ENCODE data around the gene TRPM5.
A peak's percentile ranks its signal among the peaks of the same experiment; 100 is the strongest.

DNA sequence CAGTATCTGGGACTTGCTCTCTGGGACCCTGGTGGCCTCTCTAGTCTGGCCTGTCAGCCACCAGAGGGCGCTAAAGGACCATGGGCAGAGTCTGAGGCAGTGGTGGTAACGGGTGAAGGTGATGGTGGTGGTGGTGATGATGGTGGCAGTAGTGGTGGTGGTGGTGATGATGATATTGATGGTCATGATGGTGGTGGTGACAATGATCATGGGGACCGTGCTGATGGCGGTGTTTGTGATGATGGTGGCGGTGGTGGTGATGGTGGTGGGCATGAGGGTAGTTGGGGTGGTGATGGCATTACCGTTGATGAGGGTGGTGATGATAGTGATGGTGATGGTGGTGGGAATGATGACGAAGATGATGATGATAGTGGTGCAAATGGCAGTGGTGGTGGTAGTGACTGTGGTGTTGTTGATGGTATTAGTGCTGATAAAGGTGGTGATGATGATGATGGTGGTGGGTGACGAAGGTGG lies 16.0 kb downstream of the TRPM5 start:
- TF ChIP-seq ZNF239 (CRISPR knock-in tag; IDR thresholded peaks at IDR 0.05), result no peak
- TF ChIP-seq TEAD4 (IDR thresholded peaks at IDR 0.05; ENCODE audit: low read length), result no peak
- no peak for TF ChIP-seq TEAD4 (CRISPR knock-in tag; IDR thresholded peaks at IDR 0.05; ENCODE audit: borderline replicate concordance)
- no peak for TF ChIP-seq SNRNP70 (optimal IDR thresholded peaks at IDR 0.05; ENCODE audit: low read depth, low read length)
- TF ChIP-seq, protein P1, sequence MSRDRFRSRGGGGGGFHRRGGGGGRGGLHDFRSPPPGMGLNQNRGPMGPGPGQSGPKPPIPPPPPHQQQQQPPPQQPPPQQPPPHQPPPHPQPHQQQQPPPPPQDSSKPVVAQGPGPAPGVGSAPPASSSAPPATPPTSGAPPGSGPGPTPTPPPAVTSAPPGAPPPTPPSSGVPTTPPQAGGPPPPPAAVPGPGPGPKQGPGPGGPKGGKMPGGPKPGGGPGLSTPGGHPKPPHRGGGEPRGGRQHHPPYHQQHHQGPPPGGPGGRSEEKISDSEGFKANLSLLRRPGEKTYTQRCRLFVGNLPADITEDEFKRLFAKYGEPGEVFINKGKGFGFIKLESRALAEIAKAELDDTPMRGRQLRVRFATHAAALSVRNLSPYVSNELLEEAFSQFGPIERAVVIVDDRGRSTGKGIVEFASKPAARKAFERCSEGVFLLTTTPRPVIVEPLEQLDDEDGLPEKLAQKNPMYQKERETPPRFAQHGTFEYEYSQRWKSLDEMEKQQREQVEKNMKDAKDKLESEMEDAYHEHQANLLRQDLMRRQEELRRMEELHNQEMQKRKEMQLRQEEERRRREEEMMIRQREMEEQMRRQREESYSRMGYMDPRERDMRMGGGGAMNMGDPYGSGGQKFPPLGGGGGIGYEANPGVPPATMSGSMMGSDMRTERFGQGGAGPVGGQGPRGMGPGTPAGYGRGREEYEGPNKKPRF (IDR thresholded peaks at IDR 0.05; ENCODE audit: low read depth, low read length), result no peak
- TF ChIP-seq, protein P2, sequence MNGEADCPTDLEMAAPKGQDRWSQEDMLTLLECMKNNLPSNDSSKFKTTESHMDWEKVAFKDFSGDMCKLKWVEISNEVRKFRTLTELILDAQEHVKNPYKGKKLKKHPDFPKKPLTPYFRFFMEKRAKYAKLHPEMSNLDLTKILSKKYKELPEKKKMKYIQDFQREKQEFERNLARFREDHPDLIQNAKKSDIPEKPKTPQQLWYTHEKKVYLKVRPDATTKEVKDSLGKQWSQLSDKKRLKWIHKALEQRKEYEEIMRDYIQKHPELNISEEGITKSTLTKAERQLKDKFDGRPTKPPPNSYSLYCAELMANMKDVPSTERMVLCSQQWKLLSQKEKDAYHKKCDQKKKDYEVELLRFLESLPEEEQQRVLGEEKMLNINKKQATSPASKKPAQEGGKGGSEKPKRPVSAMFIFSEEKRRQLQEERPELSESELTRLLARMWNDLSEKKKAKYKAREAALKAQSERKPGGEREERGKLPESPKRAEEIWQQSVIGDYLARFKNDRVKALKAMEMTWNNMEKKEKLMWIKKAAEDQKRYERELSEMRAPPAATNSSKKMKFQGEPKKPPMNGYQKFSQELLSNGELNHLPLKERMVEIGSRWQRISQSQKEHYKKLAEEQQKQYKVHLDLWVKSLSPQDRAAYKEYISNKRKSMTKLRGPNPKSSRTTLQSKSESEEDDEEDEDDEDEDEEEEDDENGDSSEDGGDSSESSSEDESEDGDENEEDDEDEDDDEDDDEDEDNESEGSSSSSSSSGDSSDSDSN (IDR thresholded peaks at IDR 0.05; ENCODE audit: borderline replicate concordance in 1 of 2, low read depth in 2 of 2, low read length in 2 of 2), result no peak
- TF ChIP-seq MECOM (CRISPR knock-in tag; IDR thresholded peaks at IDR 0.05), result no peak
- TF ChIP-seq GABPB1 (CRISPR knock-in tag; IDR thresholded peaks at IDR 0.05), result no peak
- TF ChIP-seq ZEB2 (IDR thresholded peaks at IDR 0.05), result no peak
- TF ChIP-seq, protein P3, sequence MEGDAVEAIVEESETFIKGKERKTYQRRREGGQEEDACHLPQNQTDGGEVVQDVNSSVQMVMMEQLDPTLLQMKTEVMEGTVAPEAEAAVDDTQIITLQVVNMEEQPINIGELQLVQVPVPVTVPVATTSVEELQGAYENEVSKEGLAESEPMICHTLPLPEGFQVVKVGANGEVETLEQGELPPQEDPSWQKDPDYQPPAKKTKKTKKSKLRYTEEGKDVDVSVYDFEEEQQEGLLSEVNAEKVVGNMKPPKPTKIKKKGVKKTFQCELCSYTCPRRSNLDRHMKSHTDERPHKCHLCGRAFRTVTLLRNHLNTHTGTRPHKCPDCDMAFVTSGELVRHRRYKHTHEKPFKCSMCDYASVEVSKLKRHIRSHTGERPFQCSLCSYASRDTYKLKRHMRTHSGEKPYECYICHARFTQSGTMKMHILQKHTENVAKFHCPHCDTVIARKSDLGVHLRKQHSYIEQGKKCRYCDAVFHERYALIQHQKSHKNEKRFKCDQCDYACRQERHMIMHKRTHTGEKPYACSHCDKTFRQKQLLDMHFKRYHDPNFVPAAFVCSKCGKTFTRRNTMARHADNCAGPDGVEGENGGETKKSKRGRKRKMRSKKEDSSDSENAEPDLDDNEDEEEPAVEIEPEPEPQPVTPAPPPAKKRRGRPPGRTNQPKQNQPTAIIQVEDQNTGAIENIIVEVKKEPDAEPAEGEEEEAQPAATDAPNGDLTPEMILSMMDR (IDR thresholded peaks at IDR 0.05 in 2 of 3, conservative IDR thresholded peaks at IDR 0.05 in 1 of 3; ENCODE audit: insufficient read depth in 2 of 3, low read depth in 1 of 3, low read length in 3 of 3), result peak; percentile 90 to 94 (median 91)
- TF ChIP-seq ADNP (tag; IDR thresholded peaks at IDR 0.05), result no peak
- no peak for TF ChIP-seq ZC3H8 (IDR thresholded peaks at IDR 0.05)

Measured in K562 (cell line).